Kidney (tissue), 14 donors: ENCODE data around the gene RASA3. TPM values are rescaled to one million over a fixed set of nuclear protein-coding genes. Genes with fewer than 3 reads are reported as not detected.
A peak's percentile ranks its signal among the peaks of the same experiment; 100 is the strongest.

ENCODE experiments used
- DNase-seq, 5 donors: peaks; one replicate each; pipeline ENCODE4 v3.0.0-alpha.2; 2013 to 2020
- FAIRE-seq: peaks from 2 replicates; lab custom pipeline; 2012; peaks lifted over from hg19 to GRCh38; lab: Jason Lieb, UNC
- H3K27ac ChIP-seq, 2 donors: one replicate each; pipeline ENCODE4 v1.7.0; 2013; ENCODE audit warnings: low read depth in 2 of 2, low read length in 2 of 2, inconsistent platforms in 1 of 2
- H3K27me3 ChIP-seq: one replicate; pipeline ENCODE4 v1.7.1; 2013; ENCODE audit warnings: low read length, inconsistent platforms; ENCODE audit not compliant: control insufficient read depth, insufficient read depth
- H3K36me3 ChIP-seq, 3 donors: one replicate each; pipeline versions ENCODE4 v1.7.0 to v1.7.1; 2013; ENCODE audit warnings: low read length in 3 of 3, control low read depth in 1 of 3, inconsistent platforms in 1 of 3; ENCODE audit not compliant: insufficient read depth in 3 of 3, control insufficient read depth in 2 of 3
- H3K4me1 ChIP-seq, 3 donors: one replicate each; pipeline versions ENCODE4 v1.7.0 to v1.7.1; 2013; ENCODE audit warnings: low read length in 3 of 3, inconsistent platforms in 1 of 3, low read depth in 1 of 3; ENCODE audit not compliant: control insufficient read depth in 2 of 3, insufficient read depth in 2 of 3
- H3K4me3 ChIP-seq, 3 donors: one replicate each; pipeline versions ENCODE4 v1.7.0 to v1.8.1; 2013; ENCODE audit warnings: low read length in 3 of 3, control low read depth in 1 of 3, inconsistent platforms in 1 of 3
- H3K9ac ChIP-seq, 3 donors: one replicate each; pipeline versions ENCODE4 v1.7.0 to v1.7.1; 2013; ENCODE audit warnings: low read length in 3 of 3, control low read depth in 1 of 3, inconsistent platforms in 1 of 3
- H3K9me3 ChIP-seq, 3 donors: one replicate each; pipeline versions ENCODE4 v1.7.0 to v1.7.1; 2013; ENCODE audit warnings: low read length in 3 of 3, control low read depth in 1 of 3, inconsistent platforms in 1 of 3; ENCODE audit not compliant: control insufficient read depth in 2 of 3, insufficient read depth in 1 of 3
- intact Hi-C: fragments of 100-400 bp; cut with DNase I; formaldehyde crosslinking; loops from one replicate; pipeline ENCODE4 v1.11.1; 2022
- polyA plus RNA-seq: library from polyadenylated mRNA; stranded (reverse); fragments of 350-450 nt; fragmentation: Illumina TruSeq; extraction: RNeasy Lipid Tissue Mini Kit (QIAGEN cat#74804); gene quantifications from one replicate; pipeline ENCODE4 v1.2.3, GENCODE V29; 2014; ENCODE audit warnings: low read depth, low replicate concordance; ENCODE audit not compliant: insufficient read depth
- total RNA-seq: library from RNA; stranded (reverse); fragmentation: NEBNext Ultra II Directional; extraction: Animal tissue kit (Norgen Biotek cat#: 25700); gene quantifications from one replicate; pipeline ENCODE4 v1.2.1, GENCODE V29; 2021
- TF ChIP-seq, protein P1 (sequence below): IDR thresholded peaks from 3 replicates; pipeline ENCODE4 v1.5.1; 2012; ENCODE audit warnings: mild to moderate bottlenecking, moderate library complexity, borderline replicate concordance; ENCODE audit not compliant: insufficient read depth; ENCODE audit errors: extremely low read depth
- donor health status: control.
- donor health status: control.
- donor health status: control.
- donor health status: control.
- donor health status: control.
- donor health status: DM: yes; HTN: yes; CAD: no.
- donor health status: Normal renal cell carcinoma (clear cell type).

The RASA3 gene
- total and polyA plus RNA-seq, 2 donors from 2014 or later = 4.2 to 28.8 TPM

DNA sequence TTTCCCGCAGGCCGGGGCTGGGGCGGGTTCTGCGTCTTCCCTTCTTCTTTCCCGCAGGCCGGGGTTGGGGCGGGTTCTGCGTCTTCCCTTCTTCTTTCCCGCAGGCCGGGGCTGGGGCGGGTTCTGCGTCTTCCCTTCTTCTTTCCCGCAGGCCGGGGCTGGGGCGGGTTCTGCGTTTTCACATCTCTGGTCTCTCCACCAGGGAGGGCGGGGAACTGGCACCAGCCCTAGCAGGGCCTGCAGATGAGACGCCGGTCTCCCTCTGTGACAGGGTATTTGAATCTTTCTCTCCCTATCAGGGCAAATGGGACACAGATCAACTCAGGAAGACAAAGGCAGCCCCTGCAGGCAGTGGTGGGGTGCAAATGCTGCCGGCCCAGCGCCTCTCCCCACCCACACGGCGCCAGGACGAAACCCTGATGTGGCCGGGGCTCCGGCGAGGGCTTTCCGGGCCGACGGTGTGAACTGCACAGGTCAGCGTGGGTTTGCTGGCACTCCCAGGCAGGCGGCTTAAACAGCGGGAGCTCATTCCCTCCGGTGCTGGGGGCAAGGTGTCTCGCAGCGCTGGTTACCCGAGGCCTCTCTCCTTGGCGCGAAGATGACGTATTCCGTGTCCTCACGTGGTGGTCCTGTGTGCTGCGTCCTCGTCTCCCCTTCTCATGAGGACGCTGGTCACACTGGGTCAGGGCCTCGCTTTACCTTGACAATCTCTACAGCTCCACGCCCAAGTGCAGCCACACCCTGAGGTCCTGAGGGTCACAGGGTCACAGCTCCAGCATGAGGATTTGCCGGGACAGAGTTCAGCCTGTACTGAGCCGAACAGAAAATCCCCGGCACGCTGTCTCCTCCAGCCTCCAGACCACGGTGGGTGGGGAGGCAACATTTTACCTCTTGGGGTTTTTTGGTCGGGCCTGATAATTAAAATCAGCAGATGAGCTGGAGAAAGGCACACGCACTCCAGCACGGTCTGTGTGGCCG lies 157.8 kb downstream of the RASA3 start:
- Histone ChIP-seq H3K4me1 (peaks cover 0 to 4% (median 0%) of the 10 kb centered on the region in 3 donors), H3K9ac (no peak overlapping the region), H3K9me3 (no peaks in the 10 kb centered on the region), H3K36me3 (peaks cover 0 to 1% (median 0%) of the 10 kb centered on the region in 3 donors), H3K27ac (no peak overlapping the region), H3K27me3 (no peaks in the 10 kb centered on the region), H3K4me3 (no peak overlapping the region)
- TF ChIP-seq, protein P1, sequence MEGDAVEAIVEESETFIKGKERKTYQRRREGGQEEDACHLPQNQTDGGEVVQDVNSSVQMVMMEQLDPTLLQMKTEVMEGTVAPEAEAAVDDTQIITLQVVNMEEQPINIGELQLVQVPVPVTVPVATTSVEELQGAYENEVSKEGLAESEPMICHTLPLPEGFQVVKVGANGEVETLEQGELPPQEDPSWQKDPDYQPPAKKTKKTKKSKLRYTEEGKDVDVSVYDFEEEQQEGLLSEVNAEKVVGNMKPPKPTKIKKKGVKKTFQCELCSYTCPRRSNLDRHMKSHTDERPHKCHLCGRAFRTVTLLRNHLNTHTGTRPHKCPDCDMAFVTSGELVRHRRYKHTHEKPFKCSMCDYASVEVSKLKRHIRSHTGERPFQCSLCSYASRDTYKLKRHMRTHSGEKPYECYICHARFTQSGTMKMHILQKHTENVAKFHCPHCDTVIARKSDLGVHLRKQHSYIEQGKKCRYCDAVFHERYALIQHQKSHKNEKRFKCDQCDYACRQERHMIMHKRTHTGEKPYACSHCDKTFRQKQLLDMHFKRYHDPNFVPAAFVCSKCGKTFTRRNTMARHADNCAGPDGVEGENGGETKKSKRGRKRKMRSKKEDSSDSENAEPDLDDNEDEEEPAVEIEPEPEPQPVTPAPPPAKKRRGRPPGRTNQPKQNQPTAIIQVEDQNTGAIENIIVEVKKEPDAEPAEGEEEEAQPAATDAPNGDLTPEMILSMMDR = no peak
- peak in 1 of 5 donors; percentile 71 for DNase-seq
- intact Hi-C loops = no loop called here
- FAIRE-seq = no peak

DNA sequence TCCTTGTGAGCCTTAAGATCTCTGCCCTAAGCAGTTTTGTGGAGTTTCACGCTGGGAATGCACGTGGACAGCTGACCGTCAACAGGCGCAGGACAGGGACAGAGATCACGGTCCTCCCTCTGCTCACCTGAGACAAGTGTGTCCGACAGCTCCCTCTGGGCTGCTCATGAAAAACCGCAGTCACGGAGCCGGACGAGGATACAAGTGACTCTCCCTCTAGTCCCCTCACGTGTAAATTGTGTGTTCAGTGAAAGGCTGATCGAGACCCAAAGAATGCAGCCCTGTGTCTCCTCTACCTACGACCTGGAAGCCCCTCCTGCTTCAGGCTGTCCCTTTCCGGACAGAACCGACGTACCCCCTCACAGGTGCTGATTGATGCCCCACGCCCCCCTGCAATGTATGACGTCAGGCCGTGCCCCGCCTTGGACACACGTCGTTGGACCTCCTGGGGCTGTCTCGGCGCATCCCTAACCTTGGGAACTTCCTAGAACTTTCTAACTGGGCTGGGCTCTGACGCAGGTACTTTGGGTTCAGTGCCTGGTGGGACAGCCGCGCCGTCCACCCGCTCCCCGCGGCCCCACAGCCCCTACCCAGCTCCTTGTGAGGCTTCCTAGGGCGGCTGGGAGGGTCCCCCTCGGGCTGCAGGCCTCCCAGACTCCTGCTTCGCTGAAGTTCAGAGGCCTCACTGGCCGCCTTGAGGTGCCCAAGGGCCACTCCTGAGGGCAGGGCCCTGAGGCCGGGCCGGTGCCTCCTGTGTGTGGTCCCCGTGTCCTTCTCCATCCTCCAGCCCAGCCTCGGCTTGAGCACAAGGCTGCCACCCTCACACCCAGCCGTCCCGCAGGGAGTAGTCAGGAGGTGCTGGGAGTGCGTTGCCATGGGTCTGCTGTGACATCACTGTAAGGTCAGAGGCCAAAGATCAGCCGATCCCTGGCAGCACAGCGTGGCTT lies 158.9 kb downstream of the RASA3 start, which contains the start of gene C13orf46:
Gene C13orf46, minus strand, starts transcription at position 859 of the 947 bp plus-strand sequence. Its CDS starts 79 bp downstream, at position 780.
- Histone ChIP-seq H3K4me1 (peaks cover 0 to 4% (median 0%) of the 10 kb centered on the region in 3 donors), H3K27ac (no peak within 1 kb of the TSS), H3K27me3 (no peaks in the 10 kb centered on the region), H3K9ac (no peak within 1 kb of the TSS), H3K36me3 (no peaks in the 10 kb centered on the region), H3K9me3 (no peaks in the 10 kb centered on the region), H3K4me3 (no peak within 1 kb of the TSS)
- intact Hi-C loops = no loop called here
- no peak for FAIRE-seq
- TF ChIP-seq, protein P1 = no peak
- DNase-seq = peak in 1 of 5 donors; percentile 71

DNA sequence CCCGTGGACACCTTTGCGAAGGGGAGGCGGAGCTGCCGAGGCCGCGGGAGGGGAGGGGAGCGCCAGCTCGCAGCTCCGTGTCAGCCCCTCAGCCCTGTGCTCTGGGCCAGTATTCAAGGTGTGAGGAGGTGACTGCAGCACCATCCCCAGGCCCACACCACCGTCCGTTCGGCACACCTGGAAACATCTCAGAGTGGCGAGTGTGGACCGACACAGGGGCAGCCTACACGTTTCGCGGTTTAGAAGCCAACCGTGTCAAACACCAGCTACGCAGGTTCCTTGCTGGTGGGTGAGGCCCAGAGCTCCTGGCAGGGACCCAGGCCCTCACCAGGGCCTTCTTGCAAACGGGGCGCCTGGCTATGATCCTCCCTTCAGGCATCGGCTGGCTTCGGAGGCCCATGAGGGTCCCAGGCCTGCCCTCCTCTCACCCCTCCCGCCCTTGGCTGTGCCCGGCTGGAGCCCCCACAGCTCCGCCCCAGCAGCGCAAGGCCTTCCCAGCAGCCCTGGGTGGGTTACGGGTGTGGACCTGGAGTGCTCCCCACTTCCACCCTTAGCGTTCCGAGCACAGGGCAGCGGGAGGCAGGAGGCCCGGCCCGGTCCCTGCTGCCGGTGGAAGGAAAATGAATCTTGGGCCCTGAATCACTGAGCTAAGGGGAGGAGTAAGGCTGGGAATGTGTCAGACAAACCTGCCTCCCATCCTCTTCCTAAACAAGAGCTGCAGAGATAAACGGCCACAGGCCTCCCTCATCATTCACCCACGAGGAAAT lies 159.8 kb downstream of the RASA3 start:
- TF ChIP-seq, protein P1 = no peak
- Histone ChIP-seq H3K27me3 (no peaks in the 10 kb centered on the region), H3K9me3 (no peaks in the 10 kb centered on the region), H3K4me3 (no peak overlapping the region), H3K36me3 (no peaks in the 10 kb centered on the region), H3K4me1 (peaks cover 0 to 4% (median 0%) of the 10 kb centered on the region in 3 donors), H3K27ac (no peak overlapping the region), H3K9ac (no peak overlapping the region)
- peak in 1 of 5 donors; percentile 44 for DNase-seq
- no peak for FAIRE-seq
- intact Hi-C loops = no loop called here
